Lower leg skin (tissue), 4 donors: ENCODE results near the gene ANKRD6. TPM values are rescaled to one million over a fixed set of nuclear protein-coding genes. Genes with fewer than 3 reads are reported as not detected.

ENCODE experiments used
- DNase-seq, 2 donors: peaks; one replicate each; pipeline ENCODE4 v3.0.0-alpha.2; 2019; ENCODE audit warnings: low spot score in 2 of 2
- H3K4me3 ChIP-seq: fragments of 200-600 bp; sonication (generic); 2 replicates; pipeline ENCODE4 v1.5.1; 2017; ENCODE audit warnings: mild to moderate bottlenecking, low read depth; ENCODE audit not compliant: poor library complexity, severe bottlenecking
- POLR2A ChIP-seq, 2 donors: fragments of 450-650 bp; IDR thresholded peaks; one replicate each; pipeline ENCODE4 v1.6.1; 2016 to 2017; ENCODE audit warnings: antibody characterized with exemption in 2 of 2, mild to moderate bottlenecking in 1 of 2, moderate library complexity in 1 of 2
- whole genome bisulfite sequencing, 2 donors: methylation state at CpG; one replicate each; pipeline ENCODE4 v1.1.5; 2018; 5-methylcytosine and 5-hydroxymethylcytosine counted together
- intact Hi-C: fragments of 100-400 bp; cut with DNase I; formaldehyde crosslinking; loops from one replicate; pipeline ENCODE4 v1.15.0; 2023; ENCODE audit warnings: low total_unique reads
- total RNA-seq, 4 donors: library from RNA; depleted of rRNA; stranded (reverse); fragments of >200 nt; gene quantifications; one replicate each; pipeline ENCODE4 v1.1.0, GENCODE V29; 2016
- TF ChIP-seq, protein P1 (sequence below), 3 donors: fragments of 450-650 bp; IDR thresholded peaks; one replicate each; pipeline ENCODE4 v1.5.1; 2016; ENCODE audit warnings: antibody characterized with exemption in 3 of 3, mild to moderate bottlenecking in 3 of 3, moderate library complexity in 2 of 3

Gene ANKRD6
- total RNA-seq, 4 donors from 2014 or later: 3.2 to 6.7 (median 4.8) TPM

DNA sequence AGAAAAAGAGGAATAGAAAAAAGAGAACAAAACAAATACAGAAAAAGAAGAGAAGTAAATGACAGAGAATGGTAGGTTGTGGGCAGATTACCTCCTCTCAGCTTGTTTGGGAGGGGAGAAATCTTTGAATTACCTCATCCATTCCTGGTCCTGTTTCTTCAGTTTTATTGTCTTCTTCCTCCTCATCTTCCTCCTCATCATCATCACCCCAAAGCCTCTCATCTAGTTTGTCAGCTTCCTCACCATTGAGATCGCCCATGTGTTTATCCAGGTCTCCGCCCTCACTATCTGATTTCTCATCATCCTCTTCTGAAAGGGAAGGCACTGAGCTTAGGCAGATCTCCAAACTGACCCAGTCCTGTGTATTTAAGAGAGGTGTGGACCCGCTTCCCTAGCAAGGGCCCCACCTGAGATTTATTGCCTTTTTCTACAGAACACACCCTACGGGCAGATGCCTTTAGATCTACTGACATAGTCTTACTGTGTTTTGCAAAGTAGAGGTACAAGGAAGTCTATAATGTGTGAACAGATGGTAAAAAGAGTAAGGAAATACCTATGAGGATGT is 229.8 kb downstream of the ANKRD6 start:
- H3K4me3 ChIP-seq: no peak overlapping the region
- DNase-seq: no peak
- 87 to 91% methylated on average over 4 of the region's 4 CpGs for WGBS, 2 donors
- TF ChIP-seq POLR2A (IDR thresholded peaks at IDR 0.05): no peak
- TF ChIP-seq, protein P1, sequence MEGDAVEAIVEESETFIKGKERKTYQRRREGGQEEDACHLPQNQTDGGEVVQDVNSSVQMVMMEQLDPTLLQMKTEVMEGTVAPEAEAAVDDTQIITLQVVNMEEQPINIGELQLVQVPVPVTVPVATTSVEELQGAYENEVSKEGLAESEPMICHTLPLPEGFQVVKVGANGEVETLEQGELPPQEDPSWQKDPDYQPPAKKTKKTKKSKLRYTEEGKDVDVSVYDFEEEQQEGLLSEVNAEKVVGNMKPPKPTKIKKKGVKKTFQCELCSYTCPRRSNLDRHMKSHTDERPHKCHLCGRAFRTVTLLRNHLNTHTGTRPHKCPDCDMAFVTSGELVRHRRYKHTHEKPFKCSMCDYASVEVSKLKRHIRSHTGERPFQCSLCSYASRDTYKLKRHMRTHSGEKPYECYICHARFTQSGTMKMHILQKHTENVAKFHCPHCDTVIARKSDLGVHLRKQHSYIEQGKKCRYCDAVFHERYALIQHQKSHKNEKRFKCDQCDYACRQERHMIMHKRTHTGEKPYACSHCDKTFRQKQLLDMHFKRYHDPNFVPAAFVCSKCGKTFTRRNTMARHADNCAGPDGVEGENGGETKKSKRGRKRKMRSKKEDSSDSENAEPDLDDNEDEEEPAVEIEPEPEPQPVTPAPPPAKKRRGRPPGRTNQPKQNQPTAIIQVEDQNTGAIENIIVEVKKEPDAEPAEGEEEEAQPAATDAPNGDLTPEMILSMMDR (IDR thresholded peaks at IDR 0.05): no peak
- intact Hi-C loops: no loop called here

DNA sequence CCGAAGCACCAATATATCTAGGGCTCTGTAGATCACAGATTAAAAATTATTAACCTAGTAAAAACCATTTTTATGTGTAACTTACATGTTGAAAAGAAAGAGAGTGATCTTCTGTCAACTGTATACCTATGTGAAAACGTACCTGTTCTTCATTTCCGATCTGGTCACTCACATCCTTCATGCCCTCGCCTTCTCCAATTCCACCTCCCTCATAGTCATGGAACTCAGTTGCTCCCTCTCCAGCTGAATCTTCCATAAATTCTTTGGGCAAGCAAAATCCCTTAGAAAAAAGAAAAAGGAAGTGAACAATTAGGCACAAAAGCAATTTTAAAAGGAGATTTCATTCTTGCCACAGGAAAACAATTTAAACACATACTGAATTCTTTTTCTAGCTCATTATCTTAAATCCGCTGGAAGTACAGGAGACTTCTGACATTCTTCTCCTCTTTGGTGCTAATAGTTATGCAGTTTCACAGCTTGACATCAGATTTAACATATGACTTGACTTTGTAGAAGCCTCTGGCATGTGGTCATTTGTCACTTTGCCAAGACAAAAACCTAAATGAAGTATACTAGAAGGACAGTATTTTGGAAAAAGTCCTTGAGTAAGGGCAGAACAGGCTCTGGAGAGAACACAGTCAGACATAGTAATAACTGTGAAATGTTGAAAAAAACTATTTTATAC is 235.1 kb downstream of the ANKRD6 start:
- intact Hi-C loops: no loop called here
- WGBS, 2 donors: 90 to 93% methylated on average over 5 of the region's 5 CpGs
- no peak overlapping the region for H3K4me3 ChIP-seq
- TF ChIP-seq, protein P1 (IDR thresholded peaks at IDR 0.05): no peak
- no peak for TF ChIP-seq POLR2A (IDR thresholded peaks at IDR 0.05)
- DNase-seq: no peak

DNA sequence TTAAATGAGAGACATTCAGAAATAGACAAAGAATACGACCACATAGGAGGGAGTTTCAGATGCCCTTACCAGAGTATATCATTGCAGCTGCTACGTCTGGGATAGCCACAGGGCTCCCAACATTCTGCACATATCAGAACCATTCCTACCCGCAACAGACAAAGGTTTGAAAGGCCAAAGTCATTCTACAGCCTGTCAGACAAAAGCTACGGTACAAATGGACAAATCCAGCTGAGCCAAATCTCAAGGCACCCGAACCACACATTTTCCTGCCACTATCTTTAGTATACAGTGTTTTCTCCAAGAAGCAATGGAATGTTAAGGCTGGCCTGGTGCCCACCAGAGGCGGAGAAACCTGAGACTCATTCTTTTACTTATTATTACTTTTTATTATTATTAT is 236.1 kb downstream of the ANKRD6 start:
- no peak for TF ChIP-seq POLR2A (IDR thresholded peaks at IDR 0.05)
- TF ChIP-seq, protein P1 (IDR thresholded peaks at IDR 0.05): no peak
- WGBS, 2 donors: 70 to 73% methylated on average over 6 of the region's 6 CpGs
- intact Hi-C loops: no loop called here
- no peak overlapping the region for H3K4me3 ChIP-seq
- DNase-seq: no peak

DNA sequence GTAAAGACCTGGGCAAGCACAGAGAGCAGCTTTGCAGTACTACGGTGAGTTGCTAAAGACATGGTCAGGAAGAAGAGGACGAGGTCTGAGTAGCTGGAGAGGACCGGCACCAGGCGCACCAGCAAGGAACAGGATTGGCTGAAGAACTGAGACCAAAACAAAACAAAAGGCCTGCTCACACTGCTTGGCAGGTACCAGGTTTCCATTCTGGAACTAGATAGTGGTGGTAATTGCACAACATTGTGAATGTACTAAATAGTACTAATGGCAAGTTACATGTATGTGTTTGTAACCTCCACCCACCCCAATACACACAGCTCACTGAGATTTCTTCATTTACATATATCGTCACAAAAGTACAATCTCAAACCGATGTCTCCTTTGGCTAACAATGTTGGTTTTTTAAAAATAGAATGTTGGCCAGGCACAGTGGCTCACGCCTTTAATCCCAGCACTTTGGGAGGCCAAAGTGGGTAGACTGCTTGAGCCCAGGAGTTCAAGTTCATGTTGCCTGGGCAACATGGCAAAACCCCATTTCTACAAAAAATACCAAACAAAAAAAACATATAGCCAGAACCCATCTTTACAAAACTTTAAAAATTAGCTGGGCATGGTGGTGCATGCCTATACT is 238.1 kb downstream of the ANKRD6 start:
- no peak for TF ChIP-seq POLR2A (IDR thresholded peaks at IDR 0.05)
- TF ChIP-seq, protein P1 (IDR thresholded peaks at IDR 0.05): no peak
- DNase-seq: no peak
- intact Hi-C loops: no loop called here
- no peak overlapping the region for H3K4me3 ChIP-seq
- 94 to 97% methylated on average over 7 of the region's 7 CpGs for WGBS, 2 donors

DNA sequence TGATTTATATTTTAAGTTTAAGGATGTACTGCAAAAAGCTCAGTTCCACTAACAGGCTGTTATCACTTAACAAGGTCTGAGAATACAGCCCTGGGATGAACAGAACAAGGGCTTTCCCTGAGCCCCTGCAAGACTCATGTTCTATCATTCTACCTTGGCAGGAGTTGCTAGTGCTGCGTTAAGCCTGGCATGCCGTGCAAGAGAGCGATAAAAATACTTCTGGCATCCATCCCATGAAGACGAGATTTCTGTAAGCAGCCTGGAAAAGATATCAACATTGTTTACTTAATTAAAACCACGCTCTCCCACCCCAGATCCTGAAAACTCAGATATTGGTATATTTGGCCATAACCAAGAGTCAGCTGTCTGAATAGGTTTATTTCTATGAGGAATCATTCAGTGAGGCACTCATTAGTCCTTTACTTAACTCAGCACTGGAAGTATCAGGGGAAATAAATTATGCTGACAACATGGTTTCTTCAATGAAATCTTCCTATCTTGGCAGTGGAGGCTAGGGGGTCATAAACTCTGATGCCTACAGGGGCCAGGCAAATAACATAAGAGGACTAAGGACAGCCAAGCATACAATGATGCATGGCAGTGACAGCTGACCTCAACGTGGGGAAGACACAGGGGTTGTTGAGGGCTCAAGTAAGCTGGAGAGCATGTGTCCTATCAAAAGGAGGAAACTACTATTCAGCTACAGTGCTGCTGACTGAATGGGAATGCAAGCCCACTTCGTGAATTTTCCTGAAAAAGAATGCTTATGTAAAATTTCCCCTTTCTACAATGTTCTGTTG is 243.2 kb downstream of the ANKRD6 start:
- no peak for TF ChIP-seq POLR2A (IDR thresholded peaks at IDR 0.05)
- TF ChIP-seq, protein P1 (IDR thresholded peaks at IDR 0.05): no peak
- 49 to 61% methylated on average over 7 of the region's 7 CpGs for WGBS, 2 donors
- intact Hi-C loops: no loop called here
- no peak for DNase-seq
- no peak overlapping the region for H3K4me3 ChIP-seq
